HG02642 (cell line): ENCODE data around the gene UBE2C.
"Not testable (repeated sequence)": the region's sequence is repeated elsewhere in the genome, so short reads cannot be mapped to it uniquely, and the experiment has no call there.

Experiments
- ATAC-seq: cut with Tn5 transposase; IDR thresholded peaks from one replicate; pipeline ENCODE4 v1.9.1; 2021; ENCODE audit warnings: mild to moderate bottlenecking; ENCODE audit not compliant: unreplicated experiment, poor library complexity

Gene UBE2C

GRCh38 chr20:45797510-45797909, 14.9 kb upstream of the UBE2C start:
- not testable (repeated sequence) for ATAC-seq

- ATAC-seq = not testable (repeated sequence)
Observed at GRCh38 chr20:45797955-45798354, 14.5 kb upstream of the UBE2C start.

GRCh38 chr20:45798935-45799642, 13.4 kb upstream of the UBE2C start:
- no peak for ATAC-seq

GRCh38 chr20:45801851-45802250, 10.6 kb upstream of the UBE2C start:
- no peak for ATAC-seq

DNA sequence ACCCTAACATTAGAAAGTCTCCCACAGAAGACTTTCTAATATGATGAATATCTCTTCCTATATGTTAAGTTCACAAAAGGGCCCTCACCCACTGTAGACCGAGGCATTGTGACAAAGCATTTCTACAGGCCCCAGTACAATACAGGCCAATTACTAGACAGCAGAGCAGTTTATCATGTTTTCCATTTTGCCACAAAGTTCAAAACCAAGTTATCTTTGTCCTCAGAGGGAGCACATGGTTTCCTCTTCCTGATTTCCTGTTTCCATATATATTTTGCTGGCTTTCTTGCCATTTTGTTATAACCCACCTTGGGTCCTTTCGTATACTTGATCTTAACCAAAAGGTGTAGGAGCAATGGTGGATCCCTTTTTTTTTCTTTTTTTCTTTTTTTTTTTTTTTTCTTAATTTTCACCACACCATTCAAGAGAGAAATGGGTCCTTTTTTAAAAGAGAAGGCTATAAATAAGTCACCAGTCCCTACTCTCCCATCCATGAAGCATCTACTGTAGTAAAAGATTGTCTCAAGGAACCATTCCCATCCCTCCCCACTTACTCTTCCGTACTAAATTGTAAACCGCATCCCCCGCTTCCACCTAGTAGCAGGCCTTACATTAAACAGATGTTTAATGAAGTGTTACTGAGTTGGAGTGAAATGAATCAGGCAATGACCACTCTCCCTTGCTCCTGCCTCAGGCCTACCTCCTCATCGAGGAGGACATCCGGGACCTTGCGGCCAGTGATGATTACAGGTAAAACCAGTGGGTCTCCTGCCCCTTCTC, 2.1 kb upstream of the UBE2C start:
- no peak for ATAC-seq

GRCh38 chr20:45813006-45813340, 529 bp downstream of the UBE2C start:
- no peak for ATAC-seq

- no peak for ATAC-seq
Observed at GRCh38 chr20:45813489-45813888, 1.0 kb downstream of the UBE2C start.

DNA sequence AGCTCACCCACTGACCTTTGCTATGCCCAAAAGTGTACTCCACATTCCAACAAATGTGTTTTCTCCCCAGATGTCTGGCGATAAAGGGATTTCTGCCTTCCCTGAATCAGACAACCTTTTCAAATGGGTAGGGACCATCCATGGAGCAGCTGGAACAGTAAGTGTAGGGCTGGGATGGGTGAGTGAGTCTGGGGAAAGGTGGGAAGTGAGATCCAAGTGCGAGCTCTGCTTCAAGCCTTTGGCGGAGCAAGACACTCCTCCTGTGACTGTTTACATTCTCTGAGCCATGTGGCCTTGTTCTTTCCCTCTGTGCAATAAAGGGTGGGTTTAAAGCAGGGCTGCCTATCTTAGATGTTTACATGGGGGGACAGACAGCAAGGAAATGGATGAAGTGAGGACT, 1.9 kb downstream of the UBE2C start:
- no peak for ATAC-seq

GRCh38 chr20:45816951-45817350, 4.5 kb downstream of the UBE2C start:
- no peak for ATAC-seq

DNA sequence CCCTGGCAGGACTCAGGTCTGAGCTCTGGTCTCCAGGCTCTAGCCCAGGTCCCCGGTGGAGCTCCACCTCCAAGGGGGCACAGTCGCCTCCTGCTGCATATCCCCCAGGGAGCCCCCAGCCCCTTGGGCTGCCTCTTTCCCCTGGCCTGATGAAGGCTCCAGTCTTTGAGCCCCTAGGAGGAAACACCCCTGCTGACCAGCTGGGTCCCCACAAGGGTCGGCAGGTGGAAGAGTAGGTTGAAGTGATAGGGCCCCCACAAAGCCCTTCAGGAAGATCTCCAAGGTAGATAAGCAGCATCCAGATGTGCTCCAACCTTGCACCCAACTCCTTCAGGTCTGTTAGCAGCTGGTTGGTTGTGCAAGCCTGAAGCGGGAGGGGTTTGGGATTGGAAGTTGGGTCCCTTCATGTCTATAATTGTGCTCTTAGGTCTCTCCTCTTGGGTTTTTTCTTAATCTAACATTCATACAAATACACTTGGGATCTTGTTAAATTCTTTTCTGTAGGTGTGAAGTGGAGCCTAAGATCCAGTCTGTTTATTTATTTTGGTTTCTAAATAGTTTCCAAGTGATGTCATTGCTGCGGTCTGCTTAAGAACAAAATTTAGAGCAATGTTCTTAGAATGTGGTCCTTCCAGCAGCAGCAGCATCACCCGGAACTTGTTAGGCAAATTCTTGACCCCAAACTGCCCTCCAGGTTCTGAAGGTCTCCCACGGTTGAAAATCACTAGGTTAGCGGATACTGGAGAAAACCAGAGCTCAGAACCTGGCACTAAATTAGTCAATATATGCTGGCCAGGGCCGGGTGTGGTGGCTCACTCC, 5.1 kb downstream of the UBE2C start:
- ATAC-seq = no peak

- ATAC-seq = no peak
Observed at GRCh38 chr20:45818239-45818638, 5.8 kb downstream of the UBE2C start.

- no peak for ATAC-seq
Observed at GRCh38 chr20:45819466-45819865, 7.0 kb downstream of the UBE2C start.

DNA sequence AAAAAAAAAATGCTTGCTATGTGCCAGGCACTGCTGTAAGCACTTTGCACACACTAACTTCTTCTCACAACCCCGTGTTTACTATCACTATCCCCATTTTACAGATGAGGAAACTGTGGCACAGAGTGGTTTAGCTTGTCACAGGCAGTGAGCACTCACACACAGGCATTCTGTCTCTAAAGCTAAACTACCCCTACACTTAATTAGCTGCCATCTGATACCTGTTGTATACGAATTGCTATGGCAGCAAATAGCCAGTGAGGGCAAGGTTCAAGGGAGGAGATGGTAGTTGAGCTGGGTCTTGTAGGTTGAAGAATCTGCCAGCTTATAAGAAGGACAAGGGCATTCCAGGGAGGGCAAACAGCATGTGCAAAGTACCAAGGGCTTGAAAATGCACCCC, 9.5 kb downstream of the UBE2C start:
- ATAC-seq = no peak

GRCh38 chr20:45822857-45823256, 10.4 kb downstream of the UBE2C start:
- ATAC-seq = no peak

DNA sequence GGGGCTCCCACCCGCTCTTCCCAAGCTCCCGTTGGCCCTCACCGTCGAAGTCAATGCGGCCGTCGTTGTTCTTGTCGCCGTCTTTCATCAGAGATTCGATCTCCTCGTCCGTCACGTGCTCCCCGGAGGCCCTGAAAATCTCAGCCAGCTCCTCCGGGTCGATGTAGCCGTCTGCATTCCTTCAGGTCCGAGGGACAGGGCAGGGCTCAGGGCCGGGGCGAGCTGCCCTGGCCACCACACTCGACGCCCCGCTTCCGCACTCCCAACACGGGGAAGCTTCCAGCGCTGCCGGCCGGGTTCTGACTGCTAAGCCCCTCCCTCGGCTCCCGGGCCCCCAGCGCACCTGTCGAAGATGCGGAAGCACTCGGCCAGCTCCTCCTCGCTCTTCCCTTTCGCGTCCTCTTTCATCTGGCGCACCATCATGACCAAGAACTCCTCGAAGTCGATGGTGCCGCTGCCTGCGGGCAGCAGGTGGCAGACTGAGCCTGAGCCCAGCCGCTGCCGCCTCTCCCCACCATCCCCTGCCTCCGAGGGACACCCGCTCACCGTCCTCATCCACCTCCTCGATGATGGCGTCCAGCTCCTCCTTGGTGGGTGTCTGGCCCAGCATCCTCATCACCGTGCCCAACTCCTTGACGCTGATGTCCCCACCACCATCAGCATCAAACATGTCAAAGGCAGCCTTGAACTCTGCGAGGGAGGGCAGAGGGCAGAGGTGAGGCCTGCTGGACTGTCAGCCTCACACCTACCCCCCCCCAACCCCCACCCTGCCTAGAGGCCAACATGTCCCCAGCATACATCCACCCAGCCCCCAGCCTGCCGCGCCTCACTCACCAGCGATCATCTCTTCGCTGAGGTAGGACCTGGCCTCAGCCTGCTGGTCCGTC, 11.7 kb downstream of the UBE2C start:
- no peak for ATAC-seq

DNA sequence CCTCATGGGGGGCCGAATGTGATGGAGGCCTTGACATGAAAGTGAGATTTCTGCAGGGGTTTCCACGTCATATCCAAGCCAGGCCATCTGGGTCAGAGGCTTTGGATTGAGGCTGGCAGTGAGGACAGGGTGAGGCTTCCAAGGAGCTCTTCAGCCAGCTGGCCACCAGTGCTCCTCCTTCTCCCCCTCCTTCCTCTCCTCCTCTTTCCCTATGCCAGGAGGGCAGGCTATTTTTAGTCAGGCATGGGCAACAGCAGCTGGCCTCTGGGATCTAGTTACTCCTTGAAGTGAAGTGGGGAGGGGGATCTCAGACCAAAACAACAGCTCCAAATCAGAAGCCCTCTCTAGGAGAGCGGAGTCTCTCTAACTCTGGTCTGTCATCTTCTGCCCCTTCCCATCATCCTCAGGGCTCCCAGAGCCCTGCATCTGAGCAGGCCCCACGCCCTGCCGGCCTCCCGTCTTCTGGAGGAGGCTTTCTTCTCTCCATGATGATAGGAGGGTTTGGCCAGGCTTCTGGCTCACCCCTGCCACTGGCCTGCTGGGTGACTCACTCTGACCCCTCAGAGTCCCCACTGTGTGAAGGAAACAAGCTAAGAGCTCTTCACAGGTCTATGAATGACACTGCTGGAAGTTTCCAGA, 14.1 kb downstream of the UBE2C start:
- no peak for ATAC-seq

DNA sequence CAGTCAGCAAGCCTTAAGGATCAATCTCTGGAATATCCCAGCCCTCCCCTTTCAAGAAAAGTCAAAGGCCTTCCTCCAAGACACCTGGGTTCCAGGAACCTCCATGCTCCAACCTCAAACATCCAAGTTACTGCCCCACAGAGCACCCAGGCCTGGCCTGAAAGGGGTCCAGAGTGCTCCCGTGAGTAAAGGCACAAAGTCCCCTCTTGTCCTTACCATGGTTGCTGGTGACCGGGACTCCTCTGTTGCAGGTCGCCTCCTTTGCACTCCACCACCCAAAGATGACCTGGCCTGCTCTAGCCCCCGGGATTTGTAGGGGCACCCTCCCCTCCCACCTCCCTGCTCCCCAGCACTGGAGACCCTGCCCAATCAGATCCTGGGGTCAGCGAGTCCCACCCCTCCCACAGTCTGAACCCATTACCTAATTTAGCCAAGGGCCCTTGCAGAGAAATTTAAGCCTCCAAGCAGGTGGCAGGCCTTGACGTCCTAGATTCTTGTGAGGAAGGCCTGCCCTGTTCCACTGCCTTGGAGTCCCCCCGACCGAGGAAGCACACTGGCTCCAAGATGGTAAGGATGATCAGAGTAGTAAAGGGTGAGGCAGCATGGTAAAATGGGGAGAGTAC, 14.7 kb downstream of the UBE2C start, which contains the start of gene TNNC2:
TNNC2 (minus strand) TSS at position 283 of the 623 bp plus-strand sequence; CDS start at position 219, 64 bp downstream.
- no peak for ATAC-seq

GRCh38 chr20:45827712-45828111, 15.3 kb downstream of the UBE2C start:
- no peak for ATAC-seq

- ATAC-seq = no peak
Observed at GRCh38 chr20:45828589-45828988, 16.1 kb downstream of the UBE2C start.
